ENCODE measurements around the gene NELFA.

DNA sequence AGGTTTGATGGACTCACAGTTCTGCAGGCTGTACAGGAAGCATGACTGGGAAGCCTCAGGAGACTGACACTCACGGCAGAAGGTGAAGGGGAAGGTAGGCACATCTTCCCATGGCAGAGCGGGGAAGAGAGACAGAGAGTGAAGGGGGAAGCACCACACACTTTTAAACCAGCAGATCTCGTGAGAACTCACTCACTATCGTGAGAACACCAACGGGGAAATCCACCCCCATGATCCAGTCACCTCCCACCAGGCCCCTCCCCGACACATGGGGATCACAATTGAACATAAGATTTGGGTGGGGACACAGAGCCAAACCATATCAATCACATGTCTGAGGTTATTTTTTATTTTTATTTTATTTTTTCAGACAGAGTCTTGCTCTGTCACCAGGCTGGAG, 45.4 kb upstream of the NELFA start:
- TF ChIP-seq, protein P1, sequence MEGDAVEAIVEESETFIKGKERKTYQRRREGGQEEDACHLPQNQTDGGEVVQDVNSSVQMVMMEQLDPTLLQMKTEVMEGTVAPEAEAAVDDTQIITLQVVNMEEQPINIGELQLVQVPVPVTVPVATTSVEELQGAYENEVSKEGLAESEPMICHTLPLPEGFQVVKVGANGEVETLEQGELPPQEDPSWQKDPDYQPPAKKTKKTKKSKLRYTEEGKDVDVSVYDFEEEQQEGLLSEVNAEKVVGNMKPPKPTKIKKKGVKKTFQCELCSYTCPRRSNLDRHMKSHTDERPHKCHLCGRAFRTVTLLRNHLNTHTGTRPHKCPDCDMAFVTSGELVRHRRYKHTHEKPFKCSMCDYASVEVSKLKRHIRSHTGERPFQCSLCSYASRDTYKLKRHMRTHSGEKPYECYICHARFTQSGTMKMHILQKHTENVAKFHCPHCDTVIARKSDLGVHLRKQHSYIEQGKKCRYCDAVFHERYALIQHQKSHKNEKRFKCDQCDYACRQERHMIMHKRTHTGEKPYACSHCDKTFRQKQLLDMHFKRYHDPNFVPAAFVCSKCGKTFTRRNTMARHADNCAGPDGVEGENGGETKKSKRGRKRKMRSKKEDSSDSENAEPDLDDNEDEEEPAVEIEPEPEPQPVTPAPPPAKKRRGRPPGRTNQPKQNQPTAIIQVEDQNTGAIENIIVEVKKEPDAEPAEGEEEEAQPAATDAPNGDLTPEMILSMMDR (IDR thresholded peaks at IDR 0.05; ENCODE audit: insufficient read depth, low read length, poor library complexity, severe bottlenecking) = no peak
- TF ChIP-seq EZH2phosphoT487 (conservative IDR thresholded peaks at IDR 0.05; ENCODE audit: low read length) = no peak

All from SU-DHL-6 (cell line).